ENCODE results near the gene RASGEF1B. TPM values are rescaled to one million over a fixed set of nuclear protein-coding genes. Genes with fewer than 3 reads are reported as not detected.
A peak's percentile ranks its signal among the peaks of the same experiment; 100 is the strongest.

The RASGEF1B gene
- total and polyA plus RNA-seq, 2 experiments from 2014 or later, result 2.8 to 5.2 TPM

GRCh38 chr4:81505726-81506125, 34.0 kb upstream of the RASGEF1B start (continued):
- no peak for TF ChIP-seq REST (IDR thresholded peaks at IDR 0.05; ENCODE audit: unreplicated experiment)
- no peak for TF ChIP-seq ZNF331 (CRISPR knock-in tag; IDR thresholded peaks at IDR 0.05; ENCODE audit: low read depth)
- TF ChIP-seq NANOG (IDR thresholded peaks at IDR 0.05; ENCODE audit: borderline replicate concordance), result no peak
- no peak for TF ChIP-seq EZH2phosphoT487 (IDR thresholded peaks at IDR 0.05; ENCODE audit: unreplicated experiment)
- no peak for TF ChIP-seq EZH2 (IDR thresholded peaks at IDR 0.05; ENCODE audit: low read depth, unreplicated experiment)
- TF ChIP-seq ZNF114 (CRISPR knock-in tag; IDR thresholded peaks at IDR 0.05), result no peak
- no peak for TF ChIP-seq JUNB (IDR thresholded peaks at IDR 0.05; ENCODE audit: unreplicated experiment)

- no peak overlapping the region for H3K27ac Mint-ChIP-seq
- peaks cover 6% of the 10 kb centered on the region for H3K4me1 Mint-ChIP-seq
- no peaks in the 10 kb centered on the region for H3K27me3 Mint-ChIP-seq (ENCODE audit: insufficient read depth, low read depth, poor library complexity)
- Histone ChIP-seq H4K20me1 (replicated peaks; ENCODE audit: insufficient read depth) (no peaks in the 10 kb centered on the region), H3K9me2 (ENCODE audit: insufficient read depth) (no peaks in the 10 kb centered on the region), H3K27me3 (ENCODE audit: insufficient read depth) (no peaks in the 10 kb centered on the region), H3F3A (replicated peaks; ENCODE audit: low read depth) (no peaks in the 10 kb centered on the region), H3K4me3 (no peak overlapping the region), H3K4me2 (no peak overlapping the region), H3K79me2 (replicated peaks; ENCODE audit: insufficient read depth) (no peaks in the 10 kb centered on the region), H3K36me3 (ENCODE audit: insufficient read depth) (no peaks in the 10 kb centered on the region), H3K4me1 (ENCODE audit: insufficient read depth) (no peaks in the 10 kb centered on the region), H2AFZ (0 out of 2 replicates have a peak overlapping the region, but pooled peaks have one; percentile 14), H3K27ac (ENCODE audit: low read depth) (no peak overlapping the region)
- no peak for ATAC-seq
- DNase-seq (ENCODE audit: low spot score), result no peak
- H3K9me3 Mint-ChIP-seq, result no peaks in the 10 kb centered on the region
- no peak overlapping the region for H3K4me3 Mint-ChIP-seq
- H3K36me3 Mint-ChIP-seq (ENCODE audit: low read depth), result no peaks in the 10 kb centered on the region
- TF ChIP-seq JUNB (IDR thresholded peaks at IDR 0.05; ENCODE audit: unreplicated experiment), result no peak
- no peak for TF ChIP-seq REST (IDR thresholded peaks at IDR 0.05; ENCODE audit: unreplicated experiment)
- TF ChIP-seq NANOG (IDR thresholded peaks at IDR 0.05; ENCODE audit: borderline replicate concordance), result no peak
- no peak for TF ChIP-seq ZNF462 (CRISPR knock-in tag; IDR thresholded peaks at IDR 0.05)
- no peak for TF ChIP-seq EZH2phosphoT487 (IDR thresholded peaks at IDR 0.05; ENCODE audit: unreplicated experiment)
- no peak for TF ChIP-seq ZNF331 (CRISPR knock-in tag; IDR thresholded peaks at IDR 0.05; ENCODE audit: low read depth)
- no peak for TF ChIP-seq ETS1 (IDR thresholded peaks at IDR 0.05)
These were observed 33.4 kb upstream of the RASGEF1B start for GRCh38 chr4:81505004-81505598.

Data from GM23338 (cell line).